Measurements from ENCODE around the gene TSPAN33. TPM values are rescaled to one million over a fixed set of nuclear protein-coding genes. Genes with fewer than 3 reads are reported as not detected.
A peak's percentile ranks its signal among the peaks of the same experiment; 100 is the strongest.

The TSPAN33 gene
- total and polyA plus RNA-seq, 2 of the 13 experiments (the other 11 are each of a cell fraction or from before 2014, with no cell fraction given): 15.3 to 16.5 TPM

DNA sequence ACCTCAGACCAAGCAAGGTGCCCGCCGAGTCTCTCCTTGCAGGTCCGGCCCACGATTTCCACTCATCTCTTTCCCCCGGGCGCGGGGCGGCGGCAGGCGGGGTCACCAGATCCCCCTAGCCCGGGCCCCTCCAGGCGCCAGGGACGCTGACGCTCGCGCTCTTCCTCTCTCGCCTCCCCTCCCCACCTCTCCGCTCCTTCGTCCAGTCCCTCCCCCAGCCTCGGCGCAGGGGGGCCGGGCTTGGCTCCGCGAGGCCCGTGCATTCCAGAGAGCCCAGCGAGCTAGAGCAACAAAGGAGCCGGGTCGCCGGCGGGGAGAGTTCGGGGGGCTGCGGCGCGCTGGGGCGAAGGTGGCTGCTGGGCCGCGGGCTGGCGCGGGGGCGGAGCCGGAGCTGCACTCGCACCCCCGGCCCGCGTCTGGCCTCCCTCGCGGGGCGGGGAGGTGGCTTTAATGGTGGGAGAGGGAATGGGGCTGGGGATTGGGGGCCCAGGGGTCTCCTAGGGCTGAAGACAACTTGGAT lies 43.9 kb downstream of the TSPAN33 start, which contains the start of gene SMO (continued):
- TF ChIP-seq, protein P1, sequence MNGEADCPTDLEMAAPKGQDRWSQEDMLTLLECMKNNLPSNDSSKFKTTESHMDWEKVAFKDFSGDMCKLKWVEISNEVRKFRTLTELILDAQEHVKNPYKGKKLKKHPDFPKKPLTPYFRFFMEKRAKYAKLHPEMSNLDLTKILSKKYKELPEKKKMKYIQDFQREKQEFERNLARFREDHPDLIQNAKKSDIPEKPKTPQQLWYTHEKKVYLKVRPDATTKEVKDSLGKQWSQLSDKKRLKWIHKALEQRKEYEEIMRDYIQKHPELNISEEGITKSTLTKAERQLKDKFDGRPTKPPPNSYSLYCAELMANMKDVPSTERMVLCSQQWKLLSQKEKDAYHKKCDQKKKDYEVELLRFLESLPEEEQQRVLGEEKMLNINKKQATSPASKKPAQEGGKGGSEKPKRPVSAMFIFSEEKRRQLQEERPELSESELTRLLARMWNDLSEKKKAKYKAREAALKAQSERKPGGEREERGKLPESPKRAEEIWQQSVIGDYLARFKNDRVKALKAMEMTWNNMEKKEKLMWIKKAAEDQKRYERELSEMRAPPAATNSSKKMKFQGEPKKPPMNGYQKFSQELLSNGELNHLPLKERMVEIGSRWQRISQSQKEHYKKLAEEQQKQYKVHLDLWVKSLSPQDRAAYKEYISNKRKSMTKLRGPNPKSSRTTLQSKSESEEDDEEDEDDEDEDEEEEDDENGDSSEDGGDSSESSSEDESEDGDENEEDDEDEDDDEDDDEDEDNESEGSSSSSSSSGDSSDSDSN (CRISPR knock-in tag; IDR thresholded peaks at IDR 0.05): peak; percentile 73
- TF ChIP-seq POGZ (CRISPR knock-in tag; IDR thresholded peaks at IDR 0.05) (no peak), SP2 (CRISPR knock-in tag; IDR thresholded peaks at IDR 0.05) (no peak), ZNF766 (CRISPR knock-in tag; IDR thresholded peaks at IDR 0.05; ENCODE audit: borderline replicate concordance) (no peak), KDM3A (CRISPR knock-in tag; IDR thresholded peaks at IDR 0.05; ENCODE audit: low read depth) (no peak; the same call in 1 of the 2 replicates), RELA (CRISPR knock-in tag; IDR thresholded peaks at IDR 0.05) (no peak), TEAD2 (CRISPR knock-in tag; IDR thresholded peaks at IDR 0.05) (no peak), ZNF652 (CRISPR knock-in tag; IDR thresholded peaks at IDR 0.05; ENCODE audit: borderline replicate concordance, low read depth) (no peak), TRIM24 (CRISPR knock-in tag; IDR thresholded peaks at IDR 0.05) (no peak), ZNF781 (CRISPR knock-in tag; IDR thresholded peaks at IDR 0.05; ENCODE audit: borderline replicate concordance, not compliant biosample characterization) (no peak), NCOA1 (CRISPR knock-in tag; IDR thresholded peaks at IDR 0.05) (no peak), TEAD3 (CRISPR knock-in tag; optimal IDR thresholded peaks at IDR 0.05; ENCODE audit: borderline replicate concordance) (peak; percentile 89), ZNF615 (CRISPR knock-in tag; IDR thresholded peaks at IDR 0.05; ENCODE audit: borderline replicate concordance) (no peak), MATR3 (CRISPR knock-in tag; IDR thresholded peaks at IDR 0.05) (no peak)
- TF ChIP-seq, protein P2, sequence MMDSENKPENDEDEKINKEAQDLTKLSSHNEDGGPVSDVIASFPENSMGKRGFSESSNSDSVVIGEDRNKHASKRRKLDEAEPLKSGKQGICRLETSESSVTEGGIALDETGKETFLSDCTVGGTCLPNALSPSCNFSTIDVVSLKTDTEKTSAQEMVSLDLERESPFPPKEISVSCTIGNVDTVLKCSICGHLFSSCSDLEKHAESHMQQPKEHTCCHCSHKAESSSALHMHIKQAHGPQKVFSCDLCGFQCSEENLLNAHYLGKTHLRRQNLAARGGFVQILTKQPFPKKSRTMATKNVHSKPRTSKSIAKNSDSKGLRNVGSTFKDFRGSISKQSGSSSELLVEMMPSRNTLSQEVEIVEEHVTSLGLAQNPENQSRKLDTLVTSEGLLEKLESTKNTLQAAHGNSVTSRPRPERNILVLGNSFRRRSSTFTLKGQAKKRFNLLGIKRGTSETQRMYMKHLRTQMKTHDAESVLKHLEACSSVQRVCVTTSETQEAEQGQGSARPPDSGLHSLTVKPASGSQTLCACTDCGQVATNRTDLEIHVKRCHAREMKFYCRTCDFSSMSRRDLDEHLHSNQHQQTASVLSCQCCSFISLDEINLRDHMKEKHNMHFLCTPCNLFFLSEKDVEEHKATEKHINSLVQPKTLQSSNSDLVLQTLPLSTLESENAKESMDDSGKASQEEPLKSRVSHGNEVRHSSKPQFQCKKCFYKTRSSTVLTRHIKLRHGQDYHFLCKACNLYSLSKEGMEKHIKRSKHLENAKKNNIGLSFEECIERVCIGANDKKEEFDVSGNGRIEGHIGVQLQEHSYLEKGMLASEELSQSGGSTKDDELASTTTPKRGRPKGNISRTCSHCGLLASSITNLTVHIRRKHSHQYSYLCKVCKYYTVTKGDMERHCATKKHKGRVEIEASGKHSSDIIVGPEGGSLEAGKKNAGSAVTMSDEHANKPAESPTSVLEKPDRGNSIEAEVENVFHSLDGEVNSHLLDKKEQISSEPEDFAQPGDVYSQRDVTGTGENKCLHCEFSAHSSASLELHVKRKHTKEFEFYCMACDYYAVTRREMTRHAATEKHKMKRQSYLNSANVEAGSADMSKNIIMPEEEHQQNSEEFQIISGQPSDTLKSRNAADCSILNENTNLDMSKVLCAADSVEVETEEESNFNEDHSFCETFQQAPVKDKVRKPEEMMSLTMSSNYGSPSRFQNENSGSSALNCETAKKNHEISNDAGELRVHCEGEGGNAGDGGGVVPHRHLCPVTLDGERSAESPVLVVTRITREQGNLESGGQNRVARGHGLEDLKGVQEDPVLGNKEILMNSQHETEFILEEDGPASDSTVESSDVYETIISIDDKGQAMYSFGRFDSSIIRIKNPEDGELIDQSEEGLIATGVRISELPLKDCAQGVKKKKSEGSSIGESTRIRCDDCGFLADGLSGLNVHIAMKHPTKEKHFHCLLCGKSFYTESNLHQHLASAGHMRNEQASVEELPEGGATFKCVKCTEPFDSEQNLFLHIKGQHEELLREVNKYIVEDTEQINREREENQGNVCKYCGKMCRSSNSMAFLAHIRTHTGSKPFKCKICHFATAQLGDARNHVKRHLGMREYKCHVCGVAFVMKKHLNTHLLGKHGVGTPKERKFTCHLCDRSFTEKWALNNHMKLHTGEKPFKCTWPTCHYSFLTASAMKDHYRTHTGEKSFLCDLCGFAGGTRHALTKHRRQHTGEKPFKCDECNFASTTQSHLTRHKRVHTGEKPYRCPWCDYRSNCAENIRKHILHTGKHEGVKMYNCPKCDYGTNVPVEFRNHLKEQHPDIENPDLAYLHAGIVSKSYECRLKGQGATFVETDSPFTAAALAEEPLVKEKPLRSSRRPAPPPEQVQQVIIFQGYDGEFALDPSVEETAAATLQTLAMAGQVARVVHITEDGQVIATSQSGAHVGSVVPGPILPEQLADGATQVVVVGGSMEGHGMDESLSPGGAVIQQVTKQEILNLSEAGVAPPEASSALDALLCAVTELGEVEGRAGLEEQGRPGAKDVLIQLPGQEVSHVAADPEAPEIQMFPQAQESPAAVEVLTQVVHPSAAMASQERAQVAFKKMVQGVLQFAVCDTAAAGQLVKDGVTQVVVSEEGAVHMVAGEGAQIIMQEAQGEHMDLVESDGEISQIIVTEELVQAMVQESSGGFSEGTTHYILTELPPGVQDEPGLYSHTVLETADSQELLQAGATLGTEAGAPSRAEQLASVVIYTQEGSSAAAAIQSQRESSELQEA (CRISPR knock-in tag; IDR thresholded peaks at IDR 0.05; ENCODE audit: not compliant biosample characterization): no peak
- TF ChIP-seq, protein P3, sequence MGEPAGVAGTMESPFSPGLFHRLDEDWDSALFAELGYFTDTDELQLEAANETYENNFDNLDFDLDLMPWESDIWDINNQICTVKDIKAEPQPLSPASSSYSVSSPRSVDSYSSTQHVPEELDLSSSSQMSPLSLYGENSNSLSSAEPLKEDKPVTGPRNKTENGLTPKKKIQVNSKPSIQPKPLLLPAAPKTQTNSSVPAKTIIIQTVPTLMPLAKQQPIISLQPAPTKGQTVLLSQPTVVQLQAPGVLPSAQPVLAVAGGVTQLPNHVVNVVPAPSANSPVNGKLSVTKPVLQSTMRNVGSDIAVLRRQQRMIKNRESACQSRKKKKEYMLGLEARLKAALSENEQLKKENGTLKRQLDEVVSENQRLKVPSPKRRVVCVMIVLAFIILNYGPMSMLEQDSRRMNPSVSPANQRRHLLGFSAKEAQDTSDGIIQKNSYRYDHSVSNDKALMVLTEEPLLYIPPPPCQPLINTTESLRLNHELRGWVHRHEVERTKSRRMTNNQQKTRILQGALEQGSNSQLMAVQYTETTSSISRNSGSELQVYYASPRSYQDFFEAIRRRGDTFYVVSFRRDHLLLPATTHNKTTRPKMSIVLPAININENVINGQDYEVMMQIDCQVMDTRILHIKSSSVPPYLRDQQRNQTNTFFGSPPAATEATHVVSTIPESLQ (CRISPR knock-in tag; conservative IDR thresholded peaks at IDR 0.05): no peak
- TF ChIP-seq, protein P4, sequence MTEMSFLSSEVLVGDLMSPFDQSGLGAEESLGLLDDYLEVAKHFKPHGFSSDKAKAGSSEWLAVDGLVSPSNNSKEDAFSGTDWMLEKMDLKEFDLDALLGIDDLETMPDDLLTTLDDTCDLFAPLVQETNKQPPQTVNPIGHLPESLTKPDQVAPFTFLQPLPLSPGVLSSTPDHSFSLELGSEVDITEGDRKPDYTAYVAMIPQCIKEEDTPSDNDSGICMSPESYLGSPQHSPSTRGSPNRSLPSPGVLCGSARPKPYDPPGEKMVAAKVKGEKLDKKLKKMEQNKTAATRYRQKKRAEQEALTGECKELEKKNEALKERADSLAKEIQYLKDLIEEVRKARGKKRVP (CRISPR knock-in tag; IDR thresholded peaks at IDR 0.05): peak in 1 of 2 experiments; percentile 27; a peak in 1 of 4 replicates

Data from HepG2 (cell line).